GM19238 (cell line): ENCODE results near the gene ELK3.
"Not testable (repeated sequence)": the region's sequence is repeated elsewhere in the genome, so short reads cannot be mapped to it uniquely, and the experiment has no call there.

Experiments used
- DNase-seq: peaks from one replicate; pipeline ENCODE4 v3.0.0; 2011; ENCODE audit warnings: low spot score; ENCODE audit not compliant: insufficient read length

Gene ELK3

DNA sequence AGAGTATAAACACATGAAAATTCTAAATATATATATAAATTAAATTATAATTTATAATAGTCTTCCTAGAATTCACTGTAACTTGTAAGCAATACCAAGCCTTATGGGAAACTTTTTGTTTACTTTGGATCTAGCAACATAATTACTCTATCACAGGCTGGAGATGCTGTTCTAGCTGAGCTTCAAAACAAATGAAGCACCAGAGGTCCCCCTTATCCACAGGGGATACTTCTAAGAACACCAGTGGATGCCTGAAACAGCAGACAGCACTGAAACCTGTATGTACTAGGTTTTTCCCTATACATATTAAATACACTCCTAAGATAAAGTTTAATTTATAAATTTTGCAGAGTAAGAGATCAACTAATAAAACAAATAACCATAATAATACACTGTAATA is 109.5 kb downstream of the ELK3 start:
- DNase-seq, result no peak

DNA sequence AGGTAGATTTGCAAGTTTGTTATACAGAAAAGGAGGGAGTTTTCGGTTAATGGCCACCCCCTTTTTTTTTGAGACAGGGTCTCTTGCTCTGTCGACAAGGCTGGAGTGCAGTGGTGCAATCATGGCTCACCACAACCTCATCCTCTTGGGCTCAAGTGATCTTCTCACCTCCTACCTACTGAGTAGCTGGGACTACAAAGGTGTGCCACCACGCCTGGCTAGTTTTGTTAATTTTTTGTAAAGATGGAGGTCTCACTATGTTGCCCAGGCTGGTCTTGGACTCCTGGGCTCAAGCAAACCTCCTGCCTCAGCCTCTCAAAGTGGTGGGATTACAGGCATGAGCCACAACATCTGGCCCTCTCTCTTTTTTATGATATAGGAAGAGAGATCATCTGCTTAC is 111.5 kb downstream of the ELK3 start:
- DNase-seq, result no peak

DNA sequence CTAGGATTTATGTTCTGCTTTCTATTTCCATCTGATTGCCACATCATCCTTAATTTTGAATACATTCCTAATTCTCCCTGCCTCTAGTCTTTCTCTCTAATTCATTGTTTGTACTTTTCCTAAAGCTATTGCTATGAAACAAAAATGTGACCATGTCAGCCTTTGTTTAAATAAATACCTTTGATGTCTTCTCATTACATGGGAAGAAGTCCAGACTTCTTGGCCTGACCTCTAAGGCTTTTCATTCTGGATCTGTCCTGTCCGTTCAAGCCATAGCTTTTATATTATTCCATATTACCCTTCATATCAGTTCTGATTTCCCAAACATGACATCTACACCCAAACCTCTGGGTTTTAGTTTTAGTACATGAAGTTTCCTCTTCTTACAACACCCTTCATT is 114.7 kb downstream of the ELK3 start:
- no peak for DNase-seq

DNA sequence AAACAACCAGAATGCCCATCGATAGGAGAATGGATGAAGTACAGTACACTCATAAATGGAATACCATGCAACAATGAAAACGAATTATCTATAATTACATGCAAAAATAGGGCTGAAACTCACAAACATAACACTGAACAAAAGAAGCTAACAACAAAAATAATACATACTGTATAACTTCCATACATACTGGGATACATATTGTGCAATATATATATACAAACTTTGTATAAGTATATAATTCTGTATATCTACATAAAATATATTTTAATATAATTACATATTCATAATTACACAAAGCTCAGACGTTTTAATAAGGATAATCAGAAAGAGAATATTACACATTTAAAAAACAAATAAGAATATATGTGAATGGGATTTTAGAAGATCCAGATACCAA is 115.9 kb downstream of the ELK3 start:
- no peak for DNase-seq

DNA sequence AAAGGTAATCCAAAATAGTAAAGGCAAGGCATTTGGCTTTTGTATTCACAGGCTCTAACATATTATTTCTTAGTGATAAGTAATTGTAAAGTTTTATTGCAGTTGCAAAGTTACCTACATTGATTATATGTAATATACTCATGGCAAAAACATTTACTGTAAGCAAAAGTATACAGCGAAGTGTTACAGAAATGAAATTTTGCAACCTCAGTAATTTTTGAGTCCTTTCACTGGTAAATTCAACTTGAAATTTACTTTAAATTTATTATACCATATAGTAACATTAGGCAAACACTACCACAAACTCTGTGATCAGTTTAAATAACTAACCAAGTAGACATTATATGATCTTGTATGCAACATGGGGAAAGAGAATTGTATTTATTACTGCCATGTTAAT is 117.0 kb downstream of the ELK3 start:
- no peak for DNase-seq

GRCh38 chr12:96313606-96314005 is 119.4 kb downstream of the ELK3 start:
- no peak for DNase-seq

DNA sequence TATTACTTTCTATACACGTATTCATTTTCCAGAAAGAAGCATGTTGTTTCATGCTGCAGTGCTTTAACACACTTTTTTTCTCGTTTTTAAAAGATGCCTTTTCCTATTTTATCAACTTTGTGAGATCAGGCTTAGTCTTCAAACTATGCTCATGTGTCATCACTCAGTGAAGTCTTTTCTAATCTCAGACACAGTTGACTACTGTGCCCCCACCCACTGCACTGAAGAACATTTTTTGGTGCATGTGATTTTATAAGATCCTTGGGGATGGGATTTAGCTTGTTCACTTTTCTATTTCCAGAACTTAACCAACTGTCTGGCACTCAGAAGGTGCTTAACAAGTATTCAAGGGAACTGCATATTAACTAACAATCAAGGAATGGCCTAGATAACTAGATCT is 120.5 kb downstream of the ELK3 start:
- no peak for DNase-seq

DNA sequence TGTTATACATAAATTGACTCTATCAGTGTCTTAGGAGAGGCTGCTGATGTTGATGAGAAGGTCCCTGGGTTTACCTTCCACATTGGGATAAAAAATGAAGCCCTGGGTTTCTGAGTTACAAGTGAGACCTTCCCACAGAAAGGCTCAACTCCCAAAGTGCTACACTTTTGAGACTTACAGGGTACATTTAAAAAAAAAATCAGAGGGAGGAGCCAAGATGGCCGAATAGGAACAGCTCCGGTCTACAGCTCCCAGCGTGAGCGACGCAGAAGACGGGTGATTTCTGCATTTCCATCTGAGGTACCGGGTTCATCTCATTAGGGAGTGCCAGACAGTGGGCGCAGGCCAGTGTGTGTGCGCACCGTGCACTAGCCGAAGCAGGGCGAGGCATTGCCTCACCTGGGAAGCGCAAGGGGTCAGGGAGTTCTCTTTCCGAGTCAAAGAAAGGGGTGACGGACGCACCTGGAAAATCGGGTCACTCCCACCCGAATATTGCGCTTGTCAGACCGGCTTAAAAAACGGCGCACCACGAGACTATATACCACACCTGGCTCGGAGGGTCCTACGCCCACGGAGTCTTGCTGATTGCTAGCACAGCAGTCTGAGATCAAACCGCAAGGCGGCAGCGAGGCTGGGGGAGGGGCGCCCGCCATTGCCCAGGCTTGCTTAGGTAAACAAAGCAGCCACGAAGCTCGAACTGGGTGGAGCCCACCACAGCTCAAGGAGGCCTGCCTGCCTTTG is 121.7 kb downstream of the ELK3 start:
- DNase-seq, result not testable (repeated sequence)

DNA sequence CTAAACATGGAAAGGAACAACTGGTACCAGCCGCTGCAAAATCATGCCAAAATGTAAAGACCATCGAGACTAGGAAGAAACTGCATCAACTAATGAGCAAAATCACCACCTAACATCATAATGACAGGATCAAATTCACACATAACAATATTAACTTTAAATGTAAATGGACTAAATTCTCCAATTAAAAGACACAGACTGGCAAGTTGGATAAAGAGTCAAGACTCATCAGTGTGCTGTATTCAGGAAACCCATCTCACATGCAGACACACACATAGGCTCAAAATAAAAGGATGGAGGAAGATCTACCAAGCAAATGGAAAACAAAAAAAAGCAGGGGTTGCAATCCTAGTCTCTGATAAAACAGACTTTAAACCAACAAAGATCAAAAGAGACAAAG is 123.6 kb downstream of the ELK3 start:
- DNase-seq, result not testable (repeated sequence)
